Fibroblast of mammary gland (primary cell): Measurements from ENCODE around the gene HIBADH.
A peak's percentile ranks its signal among the peaks of the same experiment; 100 is the strongest.

ENCODE experiments used
- DNase-seq: peaks from one replicate; pipeline ENCODE4 v3.0.0-alpha.2; 2010; ENCODE audit warnings: low read depth
- H3K4me3 ChIP-seq: 2 replicates; pipeline ENCODE4 v1.5.1; 2011; ENCODE audit warnings: low read depth, mild to moderate bottlenecking, low read length, moderate library complexity; ENCODE audit not compliant: control insufficient read depth
- TF ChIP-seq, protein P1 (sequence below): conservative IDR thresholded peaks from 2 replicates; pipeline ENCODE4 v1.5.1; 2011; ENCODE audit warnings: low read depth, low read length, inconsistent platforms; ENCODE audit not compliant: control insufficient read depth, insufficient read depth

Gene HIBADH

GRCh38 chr7:27526131-27526530 is 136.6 kb downstream of the HIBADH start:
- H3K4me3 ChIP-seq = no peak overlapping the region
- TF ChIP-seq, protein P1, sequence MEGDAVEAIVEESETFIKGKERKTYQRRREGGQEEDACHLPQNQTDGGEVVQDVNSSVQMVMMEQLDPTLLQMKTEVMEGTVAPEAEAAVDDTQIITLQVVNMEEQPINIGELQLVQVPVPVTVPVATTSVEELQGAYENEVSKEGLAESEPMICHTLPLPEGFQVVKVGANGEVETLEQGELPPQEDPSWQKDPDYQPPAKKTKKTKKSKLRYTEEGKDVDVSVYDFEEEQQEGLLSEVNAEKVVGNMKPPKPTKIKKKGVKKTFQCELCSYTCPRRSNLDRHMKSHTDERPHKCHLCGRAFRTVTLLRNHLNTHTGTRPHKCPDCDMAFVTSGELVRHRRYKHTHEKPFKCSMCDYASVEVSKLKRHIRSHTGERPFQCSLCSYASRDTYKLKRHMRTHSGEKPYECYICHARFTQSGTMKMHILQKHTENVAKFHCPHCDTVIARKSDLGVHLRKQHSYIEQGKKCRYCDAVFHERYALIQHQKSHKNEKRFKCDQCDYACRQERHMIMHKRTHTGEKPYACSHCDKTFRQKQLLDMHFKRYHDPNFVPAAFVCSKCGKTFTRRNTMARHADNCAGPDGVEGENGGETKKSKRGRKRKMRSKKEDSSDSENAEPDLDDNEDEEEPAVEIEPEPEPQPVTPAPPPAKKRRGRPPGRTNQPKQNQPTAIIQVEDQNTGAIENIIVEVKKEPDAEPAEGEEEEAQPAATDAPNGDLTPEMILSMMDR = no peak
- DNase-seq = no peak

- TF ChIP-seq, protein P1 = no peak
- H3K4me3 ChIP-seq = no peak overlapping the region
- DNase-seq = no peak
Observed at GRCh38 chr7:27523321-27523720, 139.4 kb downstream of the HIBADH start.

DNA sequence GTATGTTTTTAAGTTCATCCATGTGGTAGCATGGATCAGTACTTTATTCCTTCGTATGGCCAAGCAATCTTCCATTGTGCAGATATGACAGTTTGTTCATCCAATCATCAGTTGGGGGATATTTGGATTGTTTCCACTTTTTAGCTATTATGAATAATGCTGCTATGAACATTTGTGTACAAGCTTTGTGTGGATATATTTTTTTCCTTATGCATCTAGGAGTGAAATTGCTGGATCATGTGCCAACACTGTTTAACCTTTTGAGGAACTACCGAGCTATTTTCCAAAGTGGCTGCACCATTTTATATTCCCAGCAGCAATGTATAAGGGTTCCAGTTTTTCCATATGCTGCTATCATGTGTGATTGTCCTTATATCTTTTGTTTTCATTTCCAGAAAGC is 140.1 kb downstream of the HIBADH start:
- no peak overlapping the region for H3K4me3 ChIP-seq
- no peak for DNase-seq
- TF ChIP-seq, protein P1 = no peak

- peak; percentile 87 for DNase-seq
- TF ChIP-seq, protein P1 = no peak
- H3K4me3 ChIP-seq = no peak overlapping the region
Observed at GRCh38 chr7:27520815-27521790, 141.6 kb downstream of the HIBADH start.

GRCh38 chr7:27519793-27520469 is 142.8 kb downstream of the HIBADH start:
- TF ChIP-seq, protein P1 = no peak
- H3K4me3 ChIP-seq = no peak overlapping the region
- no peak for DNase-seq

DNA sequence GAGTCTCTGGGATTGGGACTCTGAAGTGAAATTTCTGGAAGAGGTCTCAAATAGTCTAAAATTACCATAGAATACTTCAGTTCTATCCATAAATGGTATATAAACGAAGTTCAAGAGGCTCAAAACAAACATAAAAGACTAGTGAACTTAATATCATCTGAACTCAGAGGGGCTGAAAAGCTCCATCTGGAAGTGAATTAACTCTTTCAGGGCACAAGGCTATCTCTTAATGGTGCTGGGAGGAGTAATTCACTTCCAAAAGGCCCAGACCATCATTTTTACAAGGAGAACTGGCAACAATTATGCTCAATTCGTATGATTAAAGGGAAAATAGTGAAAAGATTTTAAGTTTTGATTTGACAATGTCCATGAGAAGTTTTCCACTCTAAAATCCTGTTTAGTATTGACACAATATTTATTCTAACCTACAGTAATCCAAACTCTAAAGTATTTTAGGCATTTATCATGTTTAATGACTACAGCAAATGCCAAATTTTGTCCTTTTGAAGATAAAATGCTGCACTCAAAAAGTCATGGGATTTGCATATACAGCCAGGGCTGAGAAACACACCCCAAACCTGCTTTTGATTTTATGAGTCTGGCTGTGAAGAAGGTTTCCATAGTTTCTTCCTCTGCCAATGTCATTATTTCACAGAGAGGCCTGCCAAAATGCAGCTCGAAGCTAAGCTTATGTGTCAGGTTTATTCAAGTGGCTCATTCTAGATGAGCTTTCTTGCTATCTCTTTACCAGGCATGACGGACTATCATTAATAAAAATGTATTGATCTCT is 143.9 kb downstream of the HIBADH start:
- H3K4me3 ChIP-seq = no peak overlapping the region
- DNase-seq = no peak
- TF ChIP-seq, protein P1 = no peak
